ENCODE measurements around the gene PRRG1.
"Not testable (repeated sequence)": the region's sequence is repeated elsewhere in the genome, so short reads cannot be mapped to it uniquely, and the experiment has no call there.

Gene PRRG1

DNA sequence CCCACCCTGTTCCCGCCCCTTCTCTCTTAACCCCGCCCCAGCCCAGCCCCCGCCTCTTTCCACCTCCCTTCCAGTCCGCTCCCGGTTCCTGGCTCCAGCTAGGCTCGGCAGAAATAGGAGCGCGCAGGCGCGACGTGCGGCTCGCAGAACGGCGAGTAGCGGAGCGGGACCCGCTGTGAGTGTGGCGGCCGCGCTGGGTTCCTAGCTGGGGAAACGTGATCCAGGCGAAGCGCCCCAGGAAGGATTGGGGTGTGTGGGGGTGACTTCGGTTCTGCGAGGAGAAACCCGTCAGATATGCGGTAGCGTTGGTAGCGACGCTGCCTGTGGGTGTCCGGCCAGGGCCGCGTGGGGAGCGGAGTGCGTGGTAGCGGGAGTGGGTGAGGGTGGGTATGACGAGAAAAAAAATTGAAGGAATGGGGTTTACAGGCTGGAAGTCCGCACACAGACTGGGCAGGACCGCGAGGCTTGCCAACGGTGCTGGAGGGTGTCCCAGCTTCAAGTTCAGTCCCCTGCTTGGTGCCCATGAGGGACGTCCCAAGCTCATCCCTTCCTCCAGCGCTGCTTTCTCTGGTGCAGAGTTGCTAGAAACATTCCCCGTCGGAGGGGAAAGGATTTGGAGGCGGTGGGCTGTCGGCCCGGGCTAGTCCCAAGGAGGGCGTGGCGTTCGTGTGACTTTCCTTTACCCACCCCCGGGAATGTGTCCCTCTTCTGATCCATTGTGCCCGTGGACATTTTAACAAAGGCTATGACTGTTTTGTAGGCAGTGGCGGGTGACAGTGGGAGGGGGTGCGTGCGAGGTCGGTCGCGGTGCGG is at the start of gene PRRG1:
TSS of gene PRRG1 (plus strand) at position 144 of the 813 bp plus-strand sequence. CDS start 56,886 bp downstream, outside the sequence.
- no peak for DNase-seq (ENCODE audit: low read depth in 2 of 2)

DNA sequence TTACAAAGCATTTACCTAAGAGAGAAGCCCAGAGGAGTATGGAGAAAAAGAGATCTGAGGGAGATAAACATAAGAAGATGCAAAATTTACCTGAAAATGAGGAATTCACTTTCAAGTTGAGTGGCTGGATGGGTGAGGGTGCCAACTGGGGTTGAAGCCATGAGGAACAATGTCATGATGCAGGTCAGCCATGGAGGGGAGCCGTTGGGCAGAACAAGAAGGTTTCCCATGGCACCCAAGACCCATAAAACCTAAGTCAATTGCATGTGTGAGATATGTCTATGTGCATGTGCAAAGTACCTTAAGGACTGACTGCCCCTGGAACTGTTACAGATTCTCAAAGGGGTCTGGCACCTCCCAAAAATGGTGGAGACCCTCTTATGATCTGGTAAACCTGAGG is 46.6 kb upstream of the PRRG1 start:
- DNase-seq (ENCODE audit: low read depth in 2 of 2), result no peak

DNA sequence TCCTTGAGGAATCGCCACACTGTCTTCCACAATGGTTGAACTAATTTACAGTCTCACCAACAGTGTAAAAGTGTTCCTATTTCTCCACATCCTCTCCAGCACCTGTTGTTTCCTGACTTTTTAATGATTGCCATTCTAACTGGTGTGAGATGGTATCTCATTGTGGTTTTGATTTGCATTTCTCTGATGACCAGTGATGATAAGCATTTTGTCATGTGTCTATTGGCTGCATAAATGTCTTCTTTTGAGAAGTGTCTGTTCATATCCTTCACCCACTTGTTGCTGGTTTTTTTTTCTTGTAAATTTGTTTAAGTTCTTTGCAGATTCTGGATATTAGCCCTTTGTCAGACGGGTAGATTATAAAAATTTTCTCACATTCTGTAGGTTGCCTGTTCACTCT is 43.9 kb upstream of the PRRG1 start:
- DNase-seq (ENCODE audit: low read depth in 2 of 2), result not testable (repeated sequence)

DNA sequence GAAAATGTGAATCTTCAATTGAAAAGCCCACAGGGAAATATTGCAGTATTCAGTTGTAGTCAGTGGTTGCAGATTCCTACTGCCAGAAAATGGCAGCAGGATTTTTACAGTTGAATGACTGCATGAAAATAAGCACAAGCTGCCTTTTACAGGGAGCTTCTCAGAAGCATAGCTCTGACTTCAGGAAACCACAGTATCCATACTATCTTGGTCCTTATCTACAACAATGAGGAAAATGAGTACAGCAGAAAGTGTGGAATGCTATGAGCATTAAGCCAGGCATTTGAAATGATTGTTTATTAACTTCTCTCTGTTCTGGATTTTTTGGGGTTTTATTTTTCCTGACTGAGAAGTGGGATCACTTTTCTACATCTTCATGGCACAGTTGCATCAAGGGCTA is 34.6 kb upstream of the PRRG1 start:
- DNase-seq (ENCODE audit: low read depth in 2 of 2), result no peak

DNA sequence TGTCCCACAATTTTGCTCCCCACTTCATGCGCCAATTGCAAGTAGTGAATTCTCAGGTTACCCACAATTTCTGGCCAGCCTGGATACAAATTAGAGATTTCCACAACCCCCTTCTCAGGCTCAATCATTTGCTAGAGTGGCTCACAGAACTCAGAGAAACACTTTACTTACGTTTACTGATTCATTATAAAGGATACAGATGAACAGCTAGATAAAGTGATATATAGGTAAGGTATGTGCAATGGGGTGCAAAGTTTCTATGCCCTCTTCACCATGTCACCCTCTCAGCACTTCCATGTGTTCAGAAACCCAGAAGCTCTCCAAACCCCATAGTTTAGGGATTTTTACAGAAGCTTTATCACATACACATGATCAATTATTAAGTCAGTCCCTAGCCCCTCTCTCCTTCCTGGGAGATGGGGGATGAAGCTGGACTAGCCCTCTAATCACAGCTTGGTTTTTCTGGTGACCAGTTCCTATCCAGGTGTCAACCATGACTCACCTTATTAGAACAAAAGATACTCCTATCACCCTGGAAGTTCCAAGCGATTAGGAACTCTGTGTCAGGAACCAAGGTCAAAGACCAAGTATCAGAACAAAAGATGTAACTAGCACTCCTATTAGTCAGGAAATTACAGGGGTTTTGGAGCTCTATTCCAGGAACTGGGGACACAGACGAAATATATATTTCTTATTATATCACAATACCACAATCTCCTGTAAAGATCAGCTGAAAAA is 33.5 kb upstream of the PRRG1 start:
- no peak for DNase-seq (ENCODE audit: low read depth in 2 of 2)

DNA sequence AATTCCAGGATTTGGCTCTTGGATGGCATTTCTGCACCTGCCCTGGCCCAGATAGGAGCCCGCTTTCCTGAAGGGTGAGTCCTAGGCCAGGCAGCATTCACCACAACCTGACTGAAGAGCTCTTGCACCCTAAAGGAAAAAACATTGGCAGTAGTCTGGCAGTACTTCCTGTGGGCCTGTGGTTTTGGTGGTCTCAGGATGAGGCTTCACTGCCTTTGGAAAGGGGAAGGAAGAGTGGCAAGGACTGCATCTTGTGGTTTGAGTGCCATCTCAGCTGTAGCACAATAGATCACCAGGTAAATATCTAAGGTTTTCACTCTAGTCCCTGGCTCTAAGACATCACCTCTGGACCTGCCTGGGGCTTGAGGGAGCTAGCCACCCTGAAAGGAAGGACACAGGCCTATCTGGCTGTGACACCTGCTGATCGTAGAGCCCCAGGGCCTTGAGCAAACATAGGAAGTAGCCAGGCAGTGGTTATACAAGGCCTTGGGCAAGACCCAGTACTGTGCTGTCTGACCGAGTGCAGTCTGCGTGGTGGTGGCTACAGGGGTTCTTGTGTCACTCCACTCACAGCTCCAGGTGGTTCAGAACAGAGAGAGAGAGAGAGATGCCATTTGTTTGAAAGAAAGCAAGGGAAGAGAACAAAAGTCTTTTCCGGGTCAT is 28.5 kb upstream of the PRRG1 start:
- no peak for DNase-seq (ENCODE audit: low read depth in 2 of 2)

DNA sequence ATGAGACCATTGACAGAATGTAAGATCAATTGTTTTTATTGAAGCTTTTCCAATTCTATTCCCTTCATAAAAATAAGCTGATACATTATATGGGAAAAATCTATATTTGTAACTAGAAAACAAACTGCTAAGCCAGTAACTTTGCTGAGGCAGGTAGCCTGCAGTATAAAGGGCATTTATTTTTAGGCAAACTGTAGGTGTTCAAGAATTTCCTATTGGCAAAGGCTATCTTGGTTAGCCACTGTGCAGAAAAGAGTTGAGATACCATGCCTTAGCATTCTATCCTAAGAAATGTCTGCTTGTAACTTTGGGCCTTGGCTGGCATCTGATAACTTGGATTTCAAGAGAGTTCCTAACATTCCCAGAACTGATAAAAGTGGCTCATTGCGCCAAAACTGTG is 18.5 kb upstream of the PRRG1 start:
- DNase-seq (ENCODE audit: low read depth in 2 of 2), result no peak

DNA sequence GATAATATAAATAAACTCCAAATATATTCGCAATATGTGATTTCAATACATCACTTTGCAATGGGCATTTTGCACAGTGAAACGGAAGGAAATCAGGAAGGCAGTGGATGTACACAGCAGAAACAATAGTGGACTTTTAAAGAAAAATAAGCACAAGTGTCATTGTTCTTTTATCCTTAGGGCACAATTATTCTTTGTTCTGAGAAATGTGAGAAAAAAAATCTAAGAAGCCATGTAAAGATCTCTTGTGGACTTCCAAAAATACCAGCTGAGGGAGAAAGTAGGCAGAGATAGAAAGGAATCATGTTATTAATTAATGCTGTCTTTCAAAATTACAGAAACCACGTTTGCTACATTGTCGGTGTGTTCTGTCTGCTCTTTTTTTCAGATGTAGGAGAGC is 17.6 kb upstream of the PRRG1 start:
- no peak for DNase-seq (ENCODE audit: low read depth in 2 of 2)

DNA sequence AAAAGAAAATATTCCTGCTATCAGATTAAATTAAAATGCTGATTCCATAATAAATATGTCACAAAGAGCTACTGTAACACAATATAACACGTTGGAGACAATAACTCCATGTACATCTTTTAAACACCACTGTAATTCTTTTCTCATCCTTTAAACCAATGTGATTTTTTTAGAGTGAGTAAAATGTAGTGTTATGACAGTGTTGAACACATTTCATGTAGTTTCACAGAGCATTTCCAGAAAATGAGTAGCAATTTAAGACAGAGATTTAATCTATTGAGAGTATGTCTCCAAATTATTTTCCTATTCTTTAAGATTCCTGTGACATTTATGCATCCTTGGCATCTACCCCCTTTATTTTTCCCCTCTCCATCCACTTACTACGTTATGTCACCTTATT is 17.1 kb upstream of the PRRG1 start:
- no peak for DNase-seq (ENCODE audit: low read depth in 2 of 2)

DNA sequence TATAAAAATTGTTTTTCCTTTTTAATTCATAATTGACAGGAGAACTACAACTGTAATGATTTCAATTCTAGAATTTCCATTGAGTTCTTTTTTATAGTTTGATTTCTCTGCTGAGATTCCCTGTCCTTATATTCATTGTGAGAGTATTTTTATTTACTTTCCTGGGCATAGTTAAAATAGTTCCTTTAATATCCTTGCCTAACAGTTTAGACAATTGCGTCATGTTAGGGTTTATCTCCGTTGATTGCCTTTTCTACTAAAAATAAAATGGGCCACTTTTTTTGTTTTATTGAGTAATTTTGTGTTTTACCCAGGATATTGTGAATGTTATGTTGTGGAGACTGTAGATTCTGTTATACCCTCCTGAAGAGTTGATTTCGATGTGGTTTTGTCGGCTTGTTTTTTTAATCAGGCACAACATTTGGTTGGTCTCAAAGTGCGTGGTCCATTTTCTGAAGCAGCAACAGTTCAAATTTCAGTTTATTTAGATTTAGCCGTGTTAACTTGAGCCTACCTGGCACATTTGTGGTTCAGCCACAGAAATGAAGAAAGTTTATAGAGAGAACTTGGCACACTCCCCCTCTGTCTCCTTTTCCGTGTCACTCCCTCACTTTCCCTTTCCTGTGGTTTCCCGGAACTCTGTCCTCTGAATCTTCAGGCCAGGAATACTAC is 16.0 kb upstream of the PRRG1 start:
- DNase-seq (ENCODE audit: low read depth in 2 of 2), result no peak

DNA sequence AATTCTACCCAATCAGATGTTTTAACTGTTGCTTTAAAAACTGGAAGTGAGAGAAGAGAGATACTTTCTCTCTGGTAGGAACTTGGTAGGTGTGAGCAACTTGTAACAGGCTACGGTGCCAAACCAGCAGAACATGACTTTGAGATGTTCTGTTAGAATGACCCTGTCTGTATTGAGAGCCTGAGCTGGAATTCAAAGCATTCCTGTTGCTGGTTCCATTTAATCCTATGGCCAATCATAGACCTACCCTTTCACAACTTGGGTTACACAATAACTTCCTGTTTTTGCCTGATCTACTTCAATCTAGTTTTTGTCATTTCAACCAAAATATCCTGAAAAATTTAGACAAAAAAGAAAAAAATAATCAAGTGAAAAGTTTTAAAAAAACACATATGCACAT is 1.7 kb upstream of the PRRG1 start:
- DNase-seq (ENCODE audit: low read depth in 2 of 2), result no peak

DNA sequence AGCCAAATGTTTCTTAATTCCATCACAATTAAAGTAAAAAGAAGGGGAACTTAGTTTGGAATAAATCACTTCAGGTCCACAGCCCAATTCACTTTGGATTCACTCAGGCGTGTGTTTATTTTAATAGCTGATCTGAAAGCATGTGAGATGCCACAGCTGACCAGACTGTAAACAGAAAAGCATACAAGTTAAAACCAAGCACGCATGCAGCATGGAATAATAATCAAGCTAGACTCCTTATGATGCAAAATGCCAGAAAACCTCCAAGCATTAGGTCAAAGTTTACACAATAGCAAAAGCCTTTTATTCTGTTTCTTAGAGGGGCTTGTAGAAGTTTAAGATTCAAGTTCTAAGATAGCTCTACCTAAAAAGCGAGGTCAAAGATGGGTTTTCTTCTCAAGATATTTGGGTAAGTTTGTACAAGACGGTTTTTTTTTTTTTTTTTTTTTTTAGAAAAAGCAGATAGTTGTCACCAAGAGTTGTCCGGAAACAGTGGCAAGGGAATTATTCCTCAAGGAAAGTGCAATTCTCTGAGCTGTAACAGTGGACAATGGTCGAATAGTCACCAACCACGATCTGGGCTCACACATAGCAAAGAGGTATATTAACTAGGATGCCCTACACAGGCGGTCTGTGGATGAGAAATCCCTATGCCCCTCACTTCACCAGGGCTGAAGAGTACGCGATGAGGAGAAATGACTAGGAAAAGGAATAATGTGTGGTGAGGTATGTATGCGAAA is 763 bp upstream of the PRRG1 start:
- no peak for DNase-seq (ENCODE audit: low read depth in 2 of 2)

DNA sequence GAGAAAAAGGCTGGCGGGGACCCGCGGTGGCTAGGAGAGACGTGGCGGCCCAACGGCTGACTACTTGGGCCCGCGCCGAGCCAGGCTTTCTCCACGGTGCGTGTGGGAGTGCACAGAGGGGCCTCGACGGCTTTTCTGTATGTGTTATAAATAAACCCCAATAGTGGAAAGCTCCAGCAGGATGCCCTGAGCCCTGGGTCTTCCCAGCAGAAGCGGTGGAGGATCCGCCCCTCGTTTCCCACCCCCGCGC is 268 bp upstream of the PRRG1 start:
- no peak for DNase-seq (ENCODE audit: low read depth in 2 of 2)

DNA sequence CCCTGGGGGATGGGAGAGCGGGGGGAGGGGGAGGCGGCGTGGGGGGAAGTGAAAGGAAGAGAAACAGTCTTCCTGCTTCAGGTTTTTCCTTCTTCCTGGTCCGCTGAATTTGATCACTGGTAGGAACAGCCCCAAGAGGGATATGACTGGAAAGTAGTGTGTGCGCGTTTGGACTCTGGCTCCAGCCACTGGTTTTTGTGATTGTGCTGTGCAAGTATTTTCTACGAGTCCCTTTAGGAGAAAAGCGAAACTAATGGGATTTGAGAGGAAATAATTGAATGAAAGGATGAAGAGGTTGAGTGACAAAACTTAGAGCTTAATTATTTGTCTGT is 836 bp downstream of the PRRG1 start:
- no peak for DNase-seq (ENCODE audit: low read depth in 2 of 2)

DNA sequence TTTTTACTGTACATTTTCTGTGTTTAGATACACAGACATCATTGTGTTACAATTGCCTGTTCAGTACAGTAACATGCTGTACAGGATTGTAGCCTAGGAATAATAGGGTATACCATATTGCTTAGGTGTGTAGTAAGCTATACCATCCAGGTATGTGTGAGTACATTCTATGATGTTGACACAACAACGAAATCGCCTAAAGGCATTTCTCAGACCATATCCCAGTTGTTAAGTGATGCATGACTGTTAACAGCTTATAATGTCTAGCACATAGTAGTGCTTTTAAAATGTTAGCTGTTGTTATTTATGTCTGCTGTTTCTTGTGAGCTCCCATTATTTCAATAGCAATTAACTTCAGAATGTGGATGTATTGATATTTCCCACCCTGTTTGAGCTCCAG is 4.5 kb downstream of the PRRG1 start:
- DNase-seq (ENCODE audit: low read depth in 2 of 2), result no peak

DNA sequence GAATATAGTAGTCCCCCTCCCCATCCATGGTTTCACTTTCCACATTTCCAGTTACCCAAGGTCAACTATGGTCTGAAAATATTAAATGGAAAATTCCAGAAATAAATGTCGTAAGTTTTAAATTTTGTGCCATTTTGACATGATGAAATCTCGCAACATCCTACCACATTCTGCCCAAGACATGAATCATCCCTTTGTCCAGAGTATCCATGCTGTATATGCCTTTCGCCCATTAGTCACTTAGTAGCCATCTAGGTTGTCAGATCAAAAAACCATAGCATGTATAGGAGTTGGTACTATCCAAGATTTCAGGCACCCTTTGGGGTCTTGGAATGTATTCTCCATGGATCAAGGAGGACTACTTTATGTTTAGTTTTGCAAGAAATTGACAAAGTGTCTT is 8.3 kb downstream of the PRRG1 start:
- DNase-seq (ENCODE audit: low read depth in 2 of 2), result no peak

DNA sequence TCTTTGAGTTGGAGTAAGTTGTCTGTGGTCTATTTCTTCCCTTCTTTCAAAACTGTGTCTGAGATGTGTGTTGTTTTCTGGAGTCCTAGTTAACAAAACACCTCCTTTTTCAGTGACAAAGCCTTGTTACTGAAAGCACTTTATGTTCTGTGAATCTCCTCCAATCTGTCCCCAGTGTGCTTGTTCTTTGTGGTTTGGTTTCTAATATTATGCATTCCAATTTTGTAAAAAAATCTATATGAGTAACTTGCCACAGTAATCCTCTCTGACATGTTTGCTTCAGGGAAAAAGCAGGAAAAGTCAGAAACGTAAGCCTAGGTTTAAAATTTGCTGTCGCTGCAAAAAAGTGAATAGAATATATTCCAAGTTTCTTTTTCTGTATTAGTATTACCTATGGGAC is 12.4 kb downstream of the PRRG1 start:
- no peak for DNase-seq (ENCODE audit: low read depth in 2 of 2)

DNA sequence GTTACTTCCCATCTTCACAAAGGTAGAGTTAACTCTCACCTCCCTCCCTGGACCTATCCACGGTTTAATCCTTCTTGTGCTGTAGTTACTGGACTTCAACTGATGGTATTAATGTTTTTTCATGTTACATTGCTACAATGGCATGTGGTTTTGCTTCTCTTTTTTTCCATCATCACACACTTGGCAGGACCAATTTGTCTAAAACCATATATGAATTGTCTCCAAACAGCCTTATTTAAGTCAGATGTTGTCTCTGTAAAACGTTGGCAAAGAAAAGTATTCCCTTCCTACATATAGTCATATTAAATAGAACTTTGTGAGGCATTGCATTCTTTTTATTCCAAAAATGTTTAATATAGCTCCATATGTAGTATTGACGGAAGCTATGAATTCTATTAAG is 15.5 kb downstream of the PRRG1 start:
- no peak for DNase-seq (ENCODE audit: low read depth in 2 of 2)

DNA sequence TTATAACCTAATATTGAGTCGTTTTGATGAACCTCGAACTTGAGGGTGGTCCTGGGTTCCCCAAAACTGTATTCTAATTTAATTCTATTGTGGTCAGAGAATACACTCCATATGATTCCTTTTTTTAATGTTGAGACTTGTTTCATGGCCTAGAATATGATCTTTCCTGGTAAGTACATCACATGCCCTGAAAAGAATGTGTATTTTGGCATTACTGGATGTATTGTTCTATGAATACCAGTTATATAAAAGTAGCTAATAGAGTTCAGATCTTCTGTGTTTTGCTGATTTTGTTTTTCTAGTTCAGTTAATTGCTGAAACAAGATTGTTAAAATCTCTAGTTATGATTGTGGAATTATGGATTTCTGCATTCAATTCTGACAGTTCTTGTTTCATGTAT is 18.8 kb downstream of the PRRG1 start:
- no peak for DNase-seq (ENCODE audit: low read depth in 2 of 2)

DNA sequence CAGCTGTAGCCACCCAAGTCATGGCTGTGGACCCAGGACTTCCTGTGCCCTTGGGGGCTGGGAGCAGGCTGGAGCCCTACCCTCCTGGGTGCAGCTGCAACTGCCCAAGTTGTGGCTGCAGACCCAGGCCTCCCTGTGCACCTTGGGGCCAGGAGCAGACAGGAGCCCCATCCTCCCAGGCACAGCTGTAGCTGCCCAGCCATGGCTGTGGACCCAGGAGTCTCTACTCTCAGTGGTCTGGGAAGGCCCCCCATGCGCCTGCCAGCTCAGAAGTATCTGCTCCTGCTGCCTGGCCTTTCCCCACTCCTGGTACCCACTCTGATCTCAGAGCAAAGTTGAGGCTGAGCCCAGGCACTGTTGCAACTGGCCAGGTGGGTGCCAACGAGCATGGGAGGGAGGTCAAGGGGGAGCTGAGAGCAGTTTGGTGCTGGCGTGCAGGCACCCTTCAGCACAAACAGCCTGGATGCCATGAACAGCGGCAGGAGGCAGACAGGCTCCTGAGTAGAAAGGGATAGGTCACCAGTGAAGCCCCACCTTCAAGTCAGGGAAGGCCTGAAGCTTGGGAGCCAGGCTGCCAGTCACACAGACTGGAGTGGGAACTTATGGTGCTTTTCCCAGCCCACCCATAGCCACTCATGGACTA is 21.5 kb downstream of the PRRG1 start:
- DNase-seq (ENCODE audit: low read depth in 2 of 2), result no peak

DNA sequence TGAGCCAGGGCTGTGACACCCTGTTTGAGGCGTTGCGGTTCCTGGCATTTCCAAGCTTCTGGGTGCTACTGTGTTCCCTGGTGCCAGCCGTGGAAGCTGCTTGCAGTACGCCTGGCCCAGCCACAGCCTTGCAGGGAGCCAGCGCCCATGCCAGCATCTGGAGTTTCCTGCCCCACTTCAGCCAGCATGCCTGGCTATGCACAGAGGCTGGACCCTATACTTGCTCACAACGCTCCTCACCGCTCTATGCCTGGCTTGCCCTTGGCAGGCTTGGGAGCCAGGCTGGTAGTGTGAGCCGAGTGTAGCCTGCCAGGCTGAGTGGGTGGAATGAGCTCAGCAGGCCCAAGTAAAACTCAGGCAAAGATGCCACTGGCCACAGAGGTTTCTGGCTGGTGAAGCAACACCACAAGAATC is 22.4 kb downstream of the PRRG1 start:
- no peak for DNase-seq (ENCODE audit: low read depth in 2 of 2)

DNA sequence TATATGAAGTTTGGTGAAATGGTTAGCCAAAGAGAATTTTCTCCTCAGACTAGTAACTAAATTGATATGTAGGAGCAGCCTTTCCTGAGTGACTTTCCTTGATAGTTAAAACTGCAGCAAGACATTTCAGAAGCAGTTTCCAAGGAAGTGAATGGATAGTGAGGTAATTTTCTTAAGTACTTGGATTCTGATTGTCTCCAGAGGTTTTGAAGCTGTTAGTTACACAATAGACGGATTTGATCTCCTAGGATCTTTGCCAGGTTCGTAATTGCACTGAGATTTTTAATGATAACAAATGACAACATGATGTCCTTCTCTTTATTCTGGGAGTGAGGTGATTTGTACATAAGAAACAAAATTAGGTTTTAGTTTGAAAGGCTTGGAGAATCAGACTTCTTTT is 29.2 kb downstream of the PRRG1 start:
- DNase-seq (ENCODE audit: low read depth in 2 of 2), result no peak
